VCaP (cell line): ENCODE results near the gene TFIP11.

ENCODE experiments used
- H3K27ac ChIP-seq: fragments of 450-650 bp; 2 replicates; pipeline ENCODE4 v1.5.1; 2017
- TF ChIP-seq, protein P1 (sequence below): fragments of 450-650 bp; conservative IDR thresholded peaks from 2 replicates; pipeline ENCODE4 v1.5.1; 2017; ENCODE audit warnings: mild to moderate bottlenecking, moderate library complexity

Gene TFIP11

DNA sequence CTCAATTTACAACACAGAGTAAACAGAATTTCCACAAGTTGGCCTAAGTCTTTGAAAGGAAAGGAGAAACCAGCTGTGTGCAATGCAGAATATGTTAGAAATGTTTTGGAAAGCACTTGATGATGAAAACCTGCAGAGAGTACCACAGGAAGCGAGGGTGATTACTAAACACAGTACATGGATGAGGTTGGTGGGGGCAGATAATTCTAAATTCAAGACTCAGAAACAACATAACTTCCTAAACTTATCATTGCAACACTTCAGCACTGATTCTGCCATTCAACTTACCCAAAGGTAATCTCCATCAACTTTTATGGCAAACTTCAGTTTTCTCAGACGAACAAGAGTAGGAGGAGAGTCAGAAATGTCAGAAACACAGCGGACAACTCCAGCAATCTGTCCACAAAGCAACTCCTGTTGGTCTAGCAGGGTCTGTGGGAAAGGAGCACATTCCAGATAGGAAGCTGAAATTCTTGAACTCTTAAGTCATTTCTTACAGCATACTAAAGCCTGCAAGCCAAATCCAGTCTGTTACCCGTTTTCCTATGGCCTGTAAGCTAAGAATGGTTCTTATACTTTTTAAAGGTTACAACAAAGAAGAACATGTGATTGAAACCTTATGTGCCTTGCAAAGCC lies 35.5 kb downstream of the TFIP11 start:
- TF ChIP-seq, protein P1, sequence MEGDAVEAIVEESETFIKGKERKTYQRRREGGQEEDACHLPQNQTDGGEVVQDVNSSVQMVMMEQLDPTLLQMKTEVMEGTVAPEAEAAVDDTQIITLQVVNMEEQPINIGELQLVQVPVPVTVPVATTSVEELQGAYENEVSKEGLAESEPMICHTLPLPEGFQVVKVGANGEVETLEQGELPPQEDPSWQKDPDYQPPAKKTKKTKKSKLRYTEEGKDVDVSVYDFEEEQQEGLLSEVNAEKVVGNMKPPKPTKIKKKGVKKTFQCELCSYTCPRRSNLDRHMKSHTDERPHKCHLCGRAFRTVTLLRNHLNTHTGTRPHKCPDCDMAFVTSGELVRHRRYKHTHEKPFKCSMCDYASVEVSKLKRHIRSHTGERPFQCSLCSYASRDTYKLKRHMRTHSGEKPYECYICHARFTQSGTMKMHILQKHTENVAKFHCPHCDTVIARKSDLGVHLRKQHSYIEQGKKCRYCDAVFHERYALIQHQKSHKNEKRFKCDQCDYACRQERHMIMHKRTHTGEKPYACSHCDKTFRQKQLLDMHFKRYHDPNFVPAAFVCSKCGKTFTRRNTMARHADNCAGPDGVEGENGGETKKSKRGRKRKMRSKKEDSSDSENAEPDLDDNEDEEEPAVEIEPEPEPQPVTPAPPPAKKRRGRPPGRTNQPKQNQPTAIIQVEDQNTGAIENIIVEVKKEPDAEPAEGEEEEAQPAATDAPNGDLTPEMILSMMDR: no peak
- no peak overlapping the region for H3K27ac ChIP-seq

DNA sequence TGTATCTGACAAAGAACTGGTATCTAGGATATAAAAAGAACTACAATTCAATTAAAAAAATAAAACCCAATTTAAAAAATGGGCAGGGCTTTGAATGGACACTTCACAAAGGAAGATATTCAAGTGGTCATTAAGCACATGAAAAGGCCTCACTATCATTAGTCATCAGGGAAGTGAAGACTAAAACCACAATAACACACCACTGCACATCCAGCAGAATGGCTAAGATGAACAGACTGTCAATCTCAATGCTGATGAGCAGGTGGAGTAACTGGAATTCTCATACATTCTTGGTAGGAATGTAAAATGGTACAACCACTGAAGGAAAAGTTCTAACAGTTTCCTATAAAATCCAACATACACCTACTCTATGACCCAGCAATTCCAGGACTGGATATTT lies 37.6 kb downstream of the TFIP11 start:
- H3K27ac ChIP-seq: no peak overlapping the region
- TF ChIP-seq, protein P1: no peak

DNA sequence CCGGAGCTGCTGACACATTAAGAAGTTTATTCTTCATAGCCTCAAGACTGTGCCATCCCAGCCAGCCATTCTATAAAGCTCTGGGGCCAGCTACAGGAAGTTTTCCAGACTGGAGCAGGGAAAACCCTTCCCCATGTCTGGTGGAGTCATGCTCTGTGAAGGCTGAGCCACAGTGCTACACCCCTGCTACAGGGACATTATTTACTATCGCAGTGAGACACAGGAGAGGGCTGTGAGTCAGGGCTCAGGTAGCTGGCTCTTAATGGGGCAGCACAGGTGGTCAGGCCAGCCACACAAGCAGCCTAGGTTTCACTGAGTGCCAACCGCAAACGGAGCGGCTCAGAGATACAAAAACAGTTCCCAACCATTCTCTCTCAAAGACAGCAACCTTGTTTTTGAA lies 40.8 kb downstream of the TFIP11 start:
- H3K27ac ChIP-seq: no peak overlapping the region
- TF ChIP-seq, protein P1: no peak

DNA sequence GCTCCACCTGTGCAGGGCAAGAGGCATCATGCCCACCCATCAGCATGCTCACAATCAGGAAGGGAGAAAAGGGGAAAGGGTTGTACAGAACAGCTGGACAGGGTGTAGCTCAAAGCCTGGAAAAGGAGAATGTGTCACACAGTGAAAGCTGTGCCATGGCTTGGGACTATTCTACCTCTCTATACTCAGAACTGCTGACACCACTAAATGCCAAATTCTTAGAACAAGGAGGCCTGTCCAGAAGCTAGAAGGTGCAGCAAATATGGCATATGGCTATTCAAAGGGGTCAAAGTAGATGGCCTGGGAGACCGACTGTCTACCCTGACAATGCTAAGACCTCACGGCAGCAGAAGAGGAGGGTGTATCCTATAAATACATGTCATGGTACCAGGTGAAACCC lies 41.5 kb downstream of the TFIP11 start:
- no peak overlapping the region for H3K27ac ChIP-seq

DNA sequence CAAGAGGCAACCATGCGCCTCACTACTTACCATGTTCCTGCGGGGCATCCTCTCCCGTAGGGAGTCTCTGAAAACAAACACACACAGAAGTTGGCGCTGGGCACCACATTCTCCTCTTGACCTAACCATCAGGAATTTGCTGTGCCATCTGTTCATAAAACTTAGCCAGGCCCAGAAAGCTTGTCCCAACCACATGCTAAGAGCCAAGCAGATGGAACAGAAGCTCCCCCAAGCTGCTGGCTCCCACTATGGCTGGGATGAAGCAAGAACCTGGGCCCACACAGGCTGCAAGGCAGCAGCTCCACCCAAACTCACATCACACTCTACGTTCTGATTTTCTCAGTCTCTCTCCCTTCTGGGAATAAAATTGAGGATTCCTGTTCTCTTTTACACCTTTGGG lies 46.1 kb downstream of the TFIP11 start:
- TF ChIP-seq, protein P1: no peak
- no peak overlapping the region for H3K27ac ChIP-seq

More for the DNA sequence above, 41.5 kb downstream of the TFIP11 start:
- TF ChIP-seq, protein P1: no peak

DNA sequence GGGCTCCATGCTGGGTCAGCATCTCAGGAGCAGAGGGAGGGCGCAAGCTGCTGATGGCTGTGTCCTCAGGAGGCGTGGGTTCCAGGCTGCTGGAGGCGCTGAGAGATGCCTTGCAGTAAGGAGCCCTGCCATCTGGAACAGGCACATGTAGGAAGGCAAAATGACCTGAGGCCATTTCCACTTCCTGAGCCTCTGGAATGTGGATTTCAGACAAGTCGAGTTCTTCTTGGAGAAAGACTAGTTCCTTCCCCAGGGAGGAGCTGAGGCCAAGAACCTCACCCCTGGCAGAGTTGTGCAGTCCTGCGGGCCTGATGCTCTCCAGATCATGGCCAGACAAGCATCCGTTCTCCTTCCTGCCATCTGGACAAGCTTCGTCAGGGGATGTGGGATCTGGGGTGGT lies 48.0 kb downstream of the TFIP11 start:
- no peak overlapping the region for H3K27ac ChIP-seq
- TF ChIP-seq, protein P1: no peak

DNA sequence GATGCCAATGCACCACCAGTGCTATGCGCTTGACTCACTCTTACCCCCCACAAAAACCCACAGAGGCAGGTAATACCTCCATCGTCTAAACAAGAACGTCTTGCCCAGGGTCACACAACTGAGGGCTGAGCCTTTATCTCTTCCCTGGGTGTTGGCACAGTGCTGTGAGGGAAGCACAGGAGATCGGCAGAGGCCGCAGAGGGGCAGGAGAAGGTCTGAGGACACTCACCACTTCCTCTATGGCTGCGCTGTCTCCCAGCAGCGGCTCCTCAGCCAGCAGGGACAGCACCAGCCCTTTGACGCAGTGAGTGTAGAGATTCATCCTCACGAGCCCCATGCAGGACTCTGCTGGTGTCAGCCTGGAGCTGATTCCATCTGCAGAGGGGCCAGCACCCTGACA lies 48.6 kb downstream of the TFIP11 start:
- TF ChIP-seq, protein P1: no peak
- H3K27ac ChIP-seq: no peak overlapping the region
